Neural cell (in vitro differentiated cells): ENCODE results near the gene PGS1. TPM values are rescaled to one million over a fixed set of nuclear protein-coding genes. Genes with fewer than 3 reads are reported as not detected.

Experiments
- H2AFZ ChIP-seq: fragments of 200-600, 300-800 bp; sonication (generic), shearing (Covaris generic); 2 replicates; pipeline ENCODE4 v1.6.0; 2014; ENCODE audit warnings: low read depth, mild to moderate bottlenecking, antibody characterized with exemption, low read length, moderate library complexity
- H3F3A ChIP-seq: fragments of 200-600 bp; shearing (Covaris generic); 2 replicates; pipeline ENCODE4 v1.6.1; 2016; ENCODE audit warnings: mild to moderate bottlenecking, moderate library complexity, mixed read lengths, antibody characterized with exemption, low read length; ENCODE audit not compliant: insufficient read depth, poor library complexity, severe bottlenecking
- H3K27ac ChIP-seq: fragments of 200-600, 300-800 bp; sonication (generic), shearing (Covaris generic); 2 replicates; pipeline ENCODE4 v1.5.1; 2014; ENCODE audit warnings: mild to moderate bottlenecking, low read length, moderate library complexity
- H3K27me3 ChIP-seq: fragments of 300-800, 200-600 bp; sonication (generic), shearing (Covaris generic); 2 replicates; pipeline ENCODE4 v1.6.0; 2014; ENCODE audit warnings: mild to moderate bottlenecking, low read depth, low read length, moderate library complexity; ENCODE audit not compliant: insufficient read depth
- H3K36me3 ChIP-seq: fragments of 300-800, 200-600 bp; sonication (generic), shearing (Covaris generic); 2 replicates; pipeline ENCODE4 v1.5.1; 2014; ENCODE audit warnings: mild to moderate bottlenecking, antibody characterized with exemption, low read length, moderate library complexity; ENCODE audit not compliant: insufficient read depth
- H3K4me2 ChIP-seq: fragments of 300-800, 200-600 bp; sonication (generic), shearing (Covaris generic); 2 replicates; pipeline ENCODE4 v1.6.0; 2014; ENCODE audit warnings: mild to moderate bottlenecking, low read length
- H3K4me3 ChIP-seq: fragments of 300-800, 200-600 bp; sonication (generic), shearing (Covaris generic); 2 replicates; pipeline ENCODE4 v1.5.1; 2014; ENCODE audit warnings: mild to moderate bottlenecking, low read length, moderate library complexity
- H3K79me2 ChIP-seq: fragments of 200-600 bp; shearing (Covaris generic); replicated peaks from 2 replicates; pipeline ENCODE4 v1.6.0; 2014; ENCODE audit warnings: mild to moderate bottlenecking, low read length, moderate library complexity; ENCODE audit not compliant: insufficient read depth
- H3K9ac ChIP-seq: fragments of 300-800, 200-600 bp; sonication (generic), shearing (Covaris generic); 2 replicates; pipeline ENCODE4 v1.6.1; 2016; ENCODE audit warnings: mild to moderate bottlenecking, low read length, mixed read lengths
- H3K9me2 ChIP-seq: fragments of 200-600 bp; shearing (Covaris generic); 2 replicates; pipeline ENCODE4 v1.6.1; 2016; ENCODE audit warnings: mild to moderate bottlenecking, low read length, mixed read lengths; ENCODE audit not compliant: insufficient read depth
- H3K9me3 ChIP-seq: fragments of 200-600, 300-800 bp; sonication (generic), shearing (Covaris generic); 2 replicates; pipeline ENCODE4 v1.6.1; 2016; ENCODE audit warnings: mild to moderate bottlenecking, mixed run types, low read length, moderate library complexity, mixed read lengths
- H4K20me1 ChIP-seq: fragments of 200-600 bp; shearing (Covaris generic); 2 replicates; pipeline ENCODE4 v1.6.1; 2016; ENCODE audit warnings: mild to moderate bottlenecking, mixed run types; ENCODE audit not compliant: insufficient read depth
- EP300 ChIP-seq: fragments of 450-650 bp; conservative IDR thresholded peaks from 2 replicates; pipeline ENCODE4 v1.6.1; 2014; ENCODE audit warnings: antibody characterized with exemption, mild to moderate bottlenecking, moderate library complexity; ENCODE audit not compliant: poor library complexity, severe bottlenecking
- EZH2 ChIP-seq: fragments of 200-600, 300-800 bp; shearing (Covaris generic), sonication (generic); IDR thresholded peaks from 2 replicates; pipeline ENCODE4 v1.6.1; 2014; ENCODE audit warnings: antibody characterized with exemption, low read length, borderline replicate concordance, mild to moderate bottlenecking; ENCODE audit not compliant: insufficient read depth, poor library complexity, severe bottlenecking
- MXI1 ChIP-seq: fragments of 450-650 bp; conservative IDR thresholded peaks from 2 replicates; pipeline ENCODE4 v1.6.1; 2014; ENCODE audit warnings: antibody characterized with exemption, mild to moderate bottlenecking; ENCODE audit not compliant: poor library complexity, severe bottlenecking
- POLR2AphosphoS5 ChIP-seq: IDR thresholded peaks from 2 replicates; pipeline ENCODE4 v1.6.1; 2012
- RAD21 ChIP-seq: fragments of 450-650 bp; conservative IDR thresholded peaks from 2 replicates; pipeline ENCODE4 v1.6.1; 2014; ENCODE audit warnings: antibody characterized with exemption, mild to moderate bottlenecking, moderate library complexity
- SMC3 ChIP-seq: fragments of 450-650 bp; conservative IDR thresholded peaks from 2 replicates; pipeline ENCODE4 v1.6.1; 2014; ENCODE audit warnings: antibody characterized with exemption, mild to moderate bottlenecking, moderate library complexity; ENCODE audit not compliant: poor library complexity
- TAF1 ChIP-seq: IDR thresholded peaks from 2 replicates; pipeline ENCODE4 v1.6.1; 2012; ENCODE audit warnings: low read depth
- polyA plus RNA-seq: library from polyadenylated mRNA; depleted of rRNA; stranded (reverse); fragments of >200 nt; gene quantifications from 2 replicates; pipeline ENCODE4 v1.2.3, GENCODE V29; 2014
- TF ChIP-seq, protein P1 (sequence below): fragments of 450-650 bp; IDR thresholded peaks from 2 replicates; pipeline ENCODE4 v1.5.1; 2014; ENCODE audit warnings: antibody characterized with exemption, mild to moderate bottlenecking, moderate library complexity; ENCODE audit not compliant: poor library complexity, severe bottlenecking
- TF ChIP-seq, protein P2 (sequence below): IDR thresholded peaks from 2 replicates; pipeline ENCODE4 v1.6.1; 2012; ENCODE audit warnings: borderline replicate concordance

PGS1 gene
- polyA plus RNA-seq, 1 donor from 2014 or later, result 65.7 TPM

DNA sequence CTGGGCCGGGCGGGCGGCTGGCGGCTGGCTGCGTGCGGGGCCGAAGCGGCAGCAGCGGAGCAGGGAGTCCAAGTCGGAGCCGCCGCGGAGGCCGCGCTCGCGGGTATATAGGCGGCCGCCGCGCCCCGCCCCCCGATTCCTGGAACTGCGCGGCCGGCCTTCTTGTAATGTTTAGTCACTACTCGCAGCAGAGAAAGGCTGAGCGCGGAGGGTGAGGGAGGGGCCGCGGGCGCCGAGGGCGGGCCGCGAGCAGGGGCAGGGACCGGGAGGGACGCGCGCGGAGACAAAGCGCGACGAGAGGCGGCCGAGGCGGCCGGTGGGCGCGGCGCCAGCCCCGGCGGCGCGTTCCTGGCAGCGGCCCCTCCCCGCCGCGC lies 18.5 kb upstream of the PGS1 start, which contains the start of gene SOCS3:
SOCS3 (minus strand) TSS at position 81 of the 374 bp plus-strand sequence. CDS start 982 bp downstream, outside the sequence.
- Histone ChIP-seq H3K9me2 (no peaks in the 10 kb centered on the region), H4K20me1 (peaks cover 8% of the 10 kb centered on the region), H3K27me3 (no peaks in the 10 kb centered on the region), H3F3A (no peaks in the 10 kb centered on the region), H2AFZ (peak within 1 kb of the TSS; percentile 62), H3K9ac (peak within 1 kb of the TSS; percentile 76), H3K9me3 (no peaks in the 10 kb centered on the region), H3K4me2 (peak within 1 kb of the TSS; percentile 25), H3K79me2 (peaks cover 21% of the 10 kb centered on the region), H3K36me3 (no peaks in the 10 kb centered on the region), H3K27ac (peak within 1 kb of the TSS; percentile 61), H3K4me3 (peak within 1 kb of the TSS; percentile 92)
- TF ChIP-seq, protein P1, sequence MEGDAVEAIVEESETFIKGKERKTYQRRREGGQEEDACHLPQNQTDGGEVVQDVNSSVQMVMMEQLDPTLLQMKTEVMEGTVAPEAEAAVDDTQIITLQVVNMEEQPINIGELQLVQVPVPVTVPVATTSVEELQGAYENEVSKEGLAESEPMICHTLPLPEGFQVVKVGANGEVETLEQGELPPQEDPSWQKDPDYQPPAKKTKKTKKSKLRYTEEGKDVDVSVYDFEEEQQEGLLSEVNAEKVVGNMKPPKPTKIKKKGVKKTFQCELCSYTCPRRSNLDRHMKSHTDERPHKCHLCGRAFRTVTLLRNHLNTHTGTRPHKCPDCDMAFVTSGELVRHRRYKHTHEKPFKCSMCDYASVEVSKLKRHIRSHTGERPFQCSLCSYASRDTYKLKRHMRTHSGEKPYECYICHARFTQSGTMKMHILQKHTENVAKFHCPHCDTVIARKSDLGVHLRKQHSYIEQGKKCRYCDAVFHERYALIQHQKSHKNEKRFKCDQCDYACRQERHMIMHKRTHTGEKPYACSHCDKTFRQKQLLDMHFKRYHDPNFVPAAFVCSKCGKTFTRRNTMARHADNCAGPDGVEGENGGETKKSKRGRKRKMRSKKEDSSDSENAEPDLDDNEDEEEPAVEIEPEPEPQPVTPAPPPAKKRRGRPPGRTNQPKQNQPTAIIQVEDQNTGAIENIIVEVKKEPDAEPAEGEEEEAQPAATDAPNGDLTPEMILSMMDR, result no peak
- TF ChIP-seq RAD21, result peak; percentile 18
- no peak for TF ChIP-seq MXI1
- TF ChIP-seq TAF1, result no peak
- TF ChIP-seq SMC3, result no peak
- TF ChIP-seq, protein P2, sequence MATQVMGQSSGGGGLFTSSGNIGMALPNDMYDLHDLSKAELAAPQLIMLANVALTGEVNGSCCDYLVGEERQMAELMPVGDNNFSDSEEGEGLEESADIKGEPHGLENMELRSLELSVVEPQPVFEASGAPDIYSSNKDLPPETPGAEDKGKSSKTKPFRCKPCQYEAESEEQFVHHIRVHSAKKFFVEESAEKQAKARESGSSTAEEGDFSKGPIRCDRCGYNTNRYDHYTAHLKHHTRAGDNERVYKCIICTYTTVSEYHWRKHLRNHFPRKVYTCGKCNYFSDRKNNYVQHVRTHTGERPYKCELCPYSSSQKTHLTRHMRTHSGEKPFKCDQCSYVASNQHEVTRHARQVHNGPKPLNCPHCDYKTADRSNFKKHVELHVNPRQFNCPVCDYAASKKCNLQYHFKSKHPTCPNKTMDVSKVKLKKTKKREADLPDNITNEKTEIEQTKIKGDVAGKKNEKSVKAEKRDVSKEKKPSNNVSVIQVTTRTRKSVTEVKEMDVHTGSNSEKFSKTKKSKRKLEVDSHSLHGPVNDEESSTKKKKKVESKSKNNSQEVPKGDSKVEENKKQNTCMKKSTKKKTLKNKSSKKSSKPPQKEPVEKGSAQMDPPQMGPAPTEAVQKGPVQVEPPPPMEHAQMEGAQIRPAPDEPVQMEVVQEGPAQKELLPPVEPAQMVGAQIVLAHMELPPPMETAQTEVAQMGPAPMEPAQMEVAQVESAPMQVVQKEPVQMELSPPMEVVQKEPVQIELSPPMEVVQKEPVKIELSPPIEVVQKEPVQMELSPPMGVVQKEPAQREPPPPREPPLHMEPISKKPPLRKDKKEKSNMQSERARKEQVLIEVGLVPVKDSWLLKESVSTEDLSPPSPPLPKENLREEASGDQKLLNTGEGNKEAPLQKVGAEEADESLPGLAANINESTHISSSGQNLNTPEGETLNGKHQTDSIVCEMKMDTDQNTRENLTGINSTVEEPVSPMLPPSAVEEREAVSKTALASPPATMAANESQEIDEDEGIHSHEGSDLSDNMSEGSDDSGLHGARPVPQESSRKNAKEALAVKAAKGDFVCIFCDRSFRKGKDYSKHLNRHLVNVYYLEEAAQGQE, result no peak
- peak; percentile 72 for TF ChIP-seq POLR2AphosphoS5
- TF ChIP-seq EZH2, result no peak
- peak; percentile 16 for TF ChIP-seq EP300

DNA sequence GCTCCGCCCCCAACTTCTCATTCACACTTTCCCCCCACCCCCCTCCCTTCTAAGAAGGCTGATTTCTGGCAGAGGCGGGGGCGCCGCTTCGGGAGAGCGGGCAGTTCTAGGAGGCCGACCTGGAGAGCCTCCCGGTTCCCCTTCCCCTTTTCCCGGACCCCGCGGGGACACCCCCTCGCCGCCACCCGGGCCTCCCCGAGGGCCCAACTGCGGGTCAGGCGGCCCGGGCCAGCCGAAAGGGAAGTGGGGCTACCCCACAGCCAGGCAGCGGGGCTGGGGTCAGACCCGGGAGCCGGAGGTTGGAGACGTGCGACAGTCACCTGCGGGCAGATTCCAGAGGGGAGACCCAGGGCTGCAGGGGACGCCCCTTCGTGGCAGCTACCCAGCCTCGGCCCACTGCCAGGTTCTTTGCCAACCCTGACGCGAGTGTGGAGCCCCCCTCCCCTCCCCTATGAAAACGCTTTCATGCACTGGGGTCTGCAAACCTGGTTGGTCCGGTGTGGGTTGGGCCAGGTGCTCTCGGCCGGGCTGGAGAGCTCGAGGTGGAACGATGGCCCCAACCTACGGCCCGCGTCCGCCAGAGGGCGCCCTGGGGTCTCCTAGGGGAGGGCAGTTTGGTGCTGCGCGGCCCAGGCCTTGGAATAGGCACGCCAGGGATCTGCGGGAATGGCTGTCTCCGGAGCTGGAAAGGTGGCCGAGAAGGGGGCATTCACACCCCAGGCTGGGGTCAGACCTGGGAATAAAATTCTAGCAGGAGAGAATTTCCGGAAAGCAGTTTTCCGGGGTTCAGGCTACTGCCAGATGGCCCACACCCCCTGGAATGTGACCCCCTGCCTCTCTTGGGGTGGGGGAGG lies 17.9 kb upstream of the PGS1 start:
- Histone ChIP-seq H3K9ac (peak overlapping the region; percentile 76), H3K4me3 (peak overlapping the region; percentile 92), H3K27me3 (no peaks in the 10 kb centered on the region), H4K20me1 (peaks cover 8% of the 10 kb centered on the region), H3F3A (no peaks in the 10 kb centered on the region), H3K27ac (peak overlapping the region; percentile 61), H3K4me2 (no peak overlapping the region), H3K79me2 (peaks cover 21% of the 10 kb centered on the region), H3K9me2 (no peaks in the 10 kb centered on the region), H3K9me3 (no peaks in the 10 kb centered on the region), H3K36me3 (no peaks in the 10 kb centered on the region), H2AFZ (peak overlapping the region; percentile 62)
- TF ChIP-seq, protein P1, result peak; percentile 83
- TF ChIP-seq SMC3 (peak; percentile 73), EZH2 (no peak), POLR2AphosphoS5 (no peak), RAD21 (peak; percentile 61), EP300 (no peak)
